Lower leg skin (tissue), 3 donors: ENCODE data around the gene SORCS2.

ENCODE experiments used
- CTCF ChIP-seq, 3 donors: fragments of 450-650 bp; IDR thresholded peaks; one replicate each; pipeline ENCODE4 v1.5.1; 2016; ENCODE audit warnings: antibody characterized with exemption in 3 of 3, mild to moderate bottlenecking in 3 of 3, moderate library complexity in 2 of 3
- POLR2A ChIP-seq, 2 donors: fragments of 450-650 bp; IDR thresholded peaks; one replicate each; pipeline ENCODE4 v1.6.1; 2016 to 2017; ENCODE audit warnings: antibody characterized with exemption in 2 of 2, mild to moderate bottlenecking in 1 of 2, moderate library complexity in 1 of 2

- TF ChIP-seq CTCF (IDR thresholded peaks at IDR 0.05), result no peak
- TF ChIP-seq POLR2A (IDR thresholded peaks at IDR 0.05), result no peak
Measured at GRCh38 chr4:7239844-7240243, 47.5 kb downstream of the SORCS2 start.
